Neural progenitor cell (in vitro differentiated cells): ENCODE data around the gene GALK2.

ENCODE experiments used
- EZH2 ChIP-seq: fragments of 200-600 bp; sonication (generic); IDR thresholded peaks from 2 replicates; pipeline ENCODE4 v1.6.1; 2017; ENCODE audit warnings: antibody characterized with exemption, mild to moderate bottlenecking, moderate library complexity
- TF ChIP-seq, protein P1 (sequence below): fragments of 200-600 bp; sonication (generic); IDR thresholded peaks from 2 replicates; pipeline ENCODE4 v1.5.1; 2017; ENCODE audit warnings: antibody characterized with exemption, mild to moderate bottlenecking

GRCh38 chr15:49179433-49180190 lies 9.6 kb downstream of the GALK2 start:
- TF ChIP-seq, protein P1, sequence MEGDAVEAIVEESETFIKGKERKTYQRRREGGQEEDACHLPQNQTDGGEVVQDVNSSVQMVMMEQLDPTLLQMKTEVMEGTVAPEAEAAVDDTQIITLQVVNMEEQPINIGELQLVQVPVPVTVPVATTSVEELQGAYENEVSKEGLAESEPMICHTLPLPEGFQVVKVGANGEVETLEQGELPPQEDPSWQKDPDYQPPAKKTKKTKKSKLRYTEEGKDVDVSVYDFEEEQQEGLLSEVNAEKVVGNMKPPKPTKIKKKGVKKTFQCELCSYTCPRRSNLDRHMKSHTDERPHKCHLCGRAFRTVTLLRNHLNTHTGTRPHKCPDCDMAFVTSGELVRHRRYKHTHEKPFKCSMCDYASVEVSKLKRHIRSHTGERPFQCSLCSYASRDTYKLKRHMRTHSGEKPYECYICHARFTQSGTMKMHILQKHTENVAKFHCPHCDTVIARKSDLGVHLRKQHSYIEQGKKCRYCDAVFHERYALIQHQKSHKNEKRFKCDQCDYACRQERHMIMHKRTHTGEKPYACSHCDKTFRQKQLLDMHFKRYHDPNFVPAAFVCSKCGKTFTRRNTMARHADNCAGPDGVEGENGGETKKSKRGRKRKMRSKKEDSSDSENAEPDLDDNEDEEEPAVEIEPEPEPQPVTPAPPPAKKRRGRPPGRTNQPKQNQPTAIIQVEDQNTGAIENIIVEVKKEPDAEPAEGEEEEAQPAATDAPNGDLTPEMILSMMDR, result no peak
- TF ChIP-seq EZH2, result no peak
